ENCODE data around the gene GNPAT. TPM values are rescaled to one million over a fixed set of nuclear protein-coding genes. Genes with fewer than 3 reads are reported as not detected.

Gene GNPAT
- total RNA-seq, 1 donor from 2014 or later, result 32.5 TPM

- FAIRE-seq, result no peak
Observed at GRCh38 chr1:231279683-231280082, 38.7 kb downstream of the GNPAT start.

GRCh38 chr1:231284441-231284840 is 43.4 kb downstream of the GNPAT start:
- Histone ChIP-seq H3K36me3 (ENCODE audit: insufficient read depth, low read length) (no peaks in the 10 kb centered on the region), H2AFZ (ENCODE audit: low read depth, low read length) (no peak overlapping the region), H3K4me3 (ENCODE audit: insufficient read depth, low read depth, low read length) (no peak overlapping the region), H3K9ac (ENCODE audit: low read length) (no peak overlapping the region), H3K79me2 (ENCODE audit: insufficient read depth, low read length) (no peaks in the 10 kb centered on the region), H3K4me1 (ENCODE audit: insufficient read depth, low read length) (no peaks in the 10 kb centered on the region), H3K9me3 (ENCODE audit: insufficient read depth, low read depth, low read length) (no peaks in the 10 kb centered on the region), H3K4me2 (ENCODE audit: low read length) (no peak overlapping the region), H3K27ac (ENCODE audit: low read depth, low read length) (no peak overlapping the region), H3K27me3 (ENCODE audit: insufficient read depth, low read length) (no peaks in the 10 kb centered on the region), H4K20me1 (ENCODE audit: insufficient read depth, low read length) (no peaks in the 10 kb centered on the region)
- H3K27ac Mint-ChIP-seq (ENCODE audit: unreplicated experiment), result no peak overlapping the region
- peaks cover 5% of the 10 kb centered on the region for H3K36me3 Mint-ChIP-seq (ENCODE audit: low read depth, unreplicated experiment)
- no peak overlapping the region for H3K4me3 Mint-ChIP-seq (ENCODE audit: unreplicated experiment)
- DNase-seq (ENCODE audit: low read depth) (no peak), FAIRE-seq (no peak)
- no peaks in the 10 kb centered on the region for H3K9me3 Mint-ChIP-seq (ENCODE audit: unreplicated experiment)
- H3K27me3 Mint-ChIP-seq (ENCODE audit: low read depth, unreplicated experiment), result no peaks in the 10 kb centered on the region
- TF ChIP-seq EZH2 (IDR thresholded peaks at IDR 0.05; ENCODE audit: insufficient read depth, low read length) (no peak), CTCF (IDR thresholded peaks at IDR 0.05; ENCODE audit: insufficient read depth, low read depth, low read length) (no peak)
- H3K4me1 Mint-ChIP-seq (ENCODE audit: low read depth, unreplicated experiment), result no peaks in the 10 kb centered on the region

More at GRCh38 chr1:231279683-231280082, 38.7 kb downstream of the GNPAT start:
- Histone ChIP-seq H2AFZ (ENCODE audit: low read depth, low read length) (no peak overlapping the region), H3K4me2 (ENCODE audit: low read length) (no peak overlapping the region), H3K36me3 (ENCODE audit: insufficient read depth, low read length) (peaks cover 13% of the 10 kb centered on the region), H3K4me1 (ENCODE audit: insufficient read depth, low read length) (peaks cover 6% of the 10 kb centered on the region), H4K20me1 (ENCODE audit: insufficient read depth, low read length) (no peaks in the 10 kb centered on the region), H3K27ac (ENCODE audit: low read depth, low read length) (no peak overlapping the region), H3K27me3 (ENCODE audit: insufficient read depth, low read length) (no peaks in the 10 kb centered on the region), H3K9ac (ENCODE audit: low read length) (no peak overlapping the region), H3K9me3 (ENCODE audit: insufficient read depth, low read depth, low read length) (no peaks in the 10 kb centered on the region), H3K79me2 (ENCODE audit: insufficient read depth, low read length) (no peaks in the 10 kb centered on the region), H3K4me3 (ENCODE audit: insufficient read depth, low read depth, low read length) (no peak overlapping the region)
- Mint-ChIP-seq H3K36me3 (ENCODE audit: low read depth, unreplicated experiment) (peaks cover 28% of the 10 kb centered on the region), H3K27ac (ENCODE audit: unreplicated experiment) (no peak overlapping the region), H3K4me3 (ENCODE audit: unreplicated experiment) (no peak overlapping the region), H3K4me1 (ENCODE audit: low read depth, unreplicated experiment) (peaks cover 2% of the 10 kb centered on the region), H3K27me3 (ENCODE audit: low read depth, unreplicated experiment) (no peaks in the 10 kb centered on the region), H3K9me3 (ENCODE audit: unreplicated experiment) (no peaks in the 10 kb centered on the region)
- no peak for DNase-seq (ENCODE audit: low read depth)
- no peak for TF ChIP-seq EZH2 (IDR thresholded peaks at IDR 0.05; ENCODE audit: insufficient read depth, low read length)
- TF ChIP-seq CTCF (IDR thresholded peaks at IDR 0.05; ENCODE audit: insufficient read depth, low read depth, low read length), result no peak

- no peak overlapping the region for H3K4me3 Mint-ChIP-seq (ENCODE audit: unreplicated experiment)
- FAIRE-seq, result no peak
- Histone ChIP-seq H2AFZ (ENCODE audit: low read depth, low read length) (no peak overlapping the region), H3K4me1 (ENCODE audit: insufficient read depth, low read length) (no peaks in the 10 kb centered on the region), H3K9me3 (ENCODE audit: insufficient read depth, low read depth, low read length) (no peaks in the 10 kb centered on the region), H3K9ac (ENCODE audit: low read length) (no peak overlapping the region), H4K20me1 (ENCODE audit: insufficient read depth, low read length) (no peaks in the 10 kb centered on the region), H3K4me3 (ENCODE audit: insufficient read depth, low read depth, low read length) (no peak overlapping the region), H3K27ac (ENCODE audit: low read depth, low read length) (no peak overlapping the region), H3K36me3 (ENCODE audit: insufficient read depth, low read length) (no peaks in the 10 kb centered on the region), H3K4me2 (ENCODE audit: low read length) (no peak overlapping the region), H3K79me2 (ENCODE audit: insufficient read depth, low read length) (no peaks in the 10 kb centered on the region), H3K27me3 (ENCODE audit: insufficient read depth, low read length) (no peaks in the 10 kb centered on the region)
- H3K36me3 Mint-ChIP-seq (ENCODE audit: low read depth, unreplicated experiment), result peaks cover 6% of the 10 kb centered on the region
- no peaks in the 10 kb centered on the region for H3K4me1 Mint-ChIP-seq (ENCODE audit: low read depth, unreplicated experiment)
- H3K27ac Mint-ChIP-seq (ENCODE audit: unreplicated experiment), result no peak overlapping the region
- no peaks in the 10 kb centered on the region for H3K27me3 Mint-ChIP-seq (ENCODE audit: low read depth, unreplicated experiment)
- no peak for DNase-seq (ENCODE audit: low read depth)
- no peak for TF ChIP-seq CTCF (IDR thresholded peaks at IDR 0.05; ENCODE audit: insufficient read depth, low read depth, low read length)
- no peaks in the 10 kb centered on the region for H3K9me3 Mint-ChIP-seq (ENCODE audit: unreplicated experiment)
Observed at GRCh38 chr1:231286603-231287002, 45.6 kb downstream of the GNPAT start.
